ENCODE measurements around the gene RAB3C.

The RAB3C gene

DNA sequence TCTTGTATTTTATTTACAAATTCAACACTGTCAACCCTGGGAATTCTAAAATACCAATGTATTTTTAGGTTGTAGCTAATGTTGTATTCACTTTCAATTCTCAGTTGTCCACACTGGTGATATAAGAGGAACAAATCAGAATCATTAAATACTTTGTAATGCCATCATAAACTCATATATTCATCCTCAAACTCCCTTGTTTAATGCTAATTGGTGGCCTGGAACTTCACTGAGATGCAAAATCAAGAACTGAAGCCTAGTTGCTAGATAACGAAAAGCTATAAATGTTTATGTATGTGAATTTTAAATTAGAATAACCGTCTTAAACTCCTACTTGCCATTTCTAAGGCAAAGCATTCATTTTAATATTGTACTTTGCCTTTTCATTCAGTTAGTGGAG lies 274.7 kb downstream of the RAB3C start:
- in situ Hi-C loops (cut with HindIII; ENCODE audit: low sequenced_read_pairs), result no loop called here

DNA sequence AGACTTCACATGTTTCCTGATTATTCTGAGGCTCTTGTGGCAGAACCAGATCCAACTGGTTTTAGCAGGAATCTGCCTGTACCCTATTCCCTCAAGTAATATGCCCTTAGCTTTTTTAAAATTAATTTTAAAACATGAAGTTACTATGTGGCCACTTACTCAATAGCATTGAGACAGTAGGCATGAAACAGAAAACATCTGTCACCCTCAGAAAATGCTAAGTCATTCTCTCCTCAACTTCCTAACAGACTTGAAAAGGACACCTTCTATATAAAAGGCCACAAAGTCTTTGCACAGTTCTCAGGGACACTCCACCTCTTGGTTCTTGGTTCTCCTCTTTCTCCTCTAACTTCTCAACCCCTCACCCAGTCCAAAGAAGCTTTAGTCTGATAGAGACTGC lies 277.8 kb downstream of the RAB3C start:
- in situ Hi-C loops (cut with HindIII; ENCODE audit: low sequenced_read_pairs), result no loop called here

DNA sequence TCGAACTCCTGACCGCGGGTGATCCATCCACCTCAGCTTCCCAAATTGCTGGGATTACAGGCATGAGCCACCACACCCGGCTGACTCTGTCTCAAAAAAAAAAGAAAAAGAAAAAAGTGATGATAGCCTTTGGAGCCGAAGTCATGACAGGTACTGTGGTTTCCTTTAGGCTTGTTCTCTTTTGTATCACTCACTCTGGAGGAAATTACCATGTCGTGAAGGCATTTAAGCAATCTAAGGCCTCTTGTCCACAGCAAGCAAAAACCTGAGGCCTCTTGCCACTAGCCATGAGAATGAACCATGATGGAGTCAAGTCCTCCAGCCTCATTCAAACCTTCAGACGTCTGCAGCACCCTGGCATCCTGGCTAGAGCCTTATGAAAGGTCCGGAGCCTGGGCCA lies 286.1 kb downstream of the RAB3C start:
- in situ Hi-C loops (cut with HindIII; ENCODE audit: low sequenced_read_pairs), result no loop called here

DNA sequence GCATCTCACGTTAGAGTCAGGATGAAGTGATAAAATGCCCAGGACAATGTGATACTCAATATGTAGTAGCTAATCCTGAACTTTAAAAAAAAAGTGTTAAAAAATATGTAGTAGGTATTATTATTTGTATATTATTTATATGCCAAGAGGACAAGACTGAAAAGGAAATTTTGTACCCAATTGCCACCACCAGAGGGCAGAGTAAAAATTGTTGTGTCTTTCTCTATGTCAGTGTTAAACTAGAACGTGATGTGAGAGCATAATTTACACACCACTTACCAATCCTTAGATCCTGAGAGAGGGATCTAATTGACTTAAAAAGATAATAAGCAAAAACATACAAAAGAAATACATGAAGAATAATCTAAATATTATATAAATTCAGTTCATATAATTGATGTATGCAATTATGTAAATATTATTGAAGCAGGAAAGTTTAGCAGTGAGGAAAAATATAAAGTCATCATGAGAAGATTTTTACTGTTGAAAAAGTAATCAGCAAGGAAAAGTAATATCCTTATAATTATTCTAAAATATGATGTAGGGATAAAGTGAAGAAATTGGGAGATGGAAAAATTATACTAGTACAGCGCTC lies 288.9 kb downstream of the RAB3C start:
- in situ Hi-C loops (cut with HindIII; ENCODE audit: low sequenced_read_pairs), result no loop called here

DNA sequence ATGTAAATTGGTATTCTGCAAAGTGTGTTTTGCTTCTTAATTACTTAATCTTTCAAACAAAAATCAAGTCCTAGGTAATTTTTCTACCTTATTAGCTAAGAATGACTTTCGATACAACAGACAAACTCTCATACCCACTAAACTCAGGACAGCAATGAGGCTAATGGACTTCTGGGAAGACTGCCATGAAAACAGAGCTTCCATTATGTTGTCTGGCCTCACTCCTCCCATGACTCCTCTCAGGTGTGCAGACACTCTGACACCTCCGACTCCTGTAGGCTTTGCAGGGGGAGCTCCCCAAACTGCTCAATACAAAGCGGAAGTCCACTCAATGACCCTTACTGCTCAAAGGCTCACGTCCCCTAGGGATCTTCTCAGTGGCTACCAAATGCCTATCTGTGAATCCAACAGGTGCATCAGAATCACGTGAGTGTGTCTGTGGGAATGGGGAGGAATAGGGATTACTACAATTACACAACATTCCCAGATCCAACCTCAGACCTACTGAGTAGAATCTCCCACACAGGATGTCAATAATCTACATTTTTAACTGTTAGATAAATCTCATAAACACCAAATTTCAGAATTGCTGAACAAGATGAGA lies 289.9 kb downstream of the RAB3C start:
- in situ Hi-C loops (cut with HindIII; ENCODE audit: low sequenced_read_pairs), result no loop called here

DNA sequence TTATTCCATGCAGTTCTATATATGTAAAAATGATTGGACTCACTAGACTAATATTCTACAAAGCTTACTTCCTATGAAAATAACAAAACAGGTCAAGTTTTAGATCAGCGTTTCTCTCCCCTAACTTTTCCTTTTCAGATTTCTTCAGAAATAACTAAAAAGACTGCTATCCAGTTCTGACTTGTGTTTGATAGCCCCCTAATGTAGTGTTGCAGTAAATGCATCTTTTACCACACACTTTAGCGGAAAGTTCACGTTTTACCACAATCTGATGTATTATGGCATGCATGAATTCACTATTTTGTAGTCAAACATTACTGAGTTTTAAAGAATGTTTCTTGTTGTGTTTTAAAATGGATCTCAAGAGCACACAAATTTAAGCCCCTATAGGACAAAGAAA lies 292.7 kb downstream of the RAB3C start:
- in situ Hi-C loops (cut with HindIII; ENCODE audit: low sequenced_read_pairs), result no loop called here

DNA sequence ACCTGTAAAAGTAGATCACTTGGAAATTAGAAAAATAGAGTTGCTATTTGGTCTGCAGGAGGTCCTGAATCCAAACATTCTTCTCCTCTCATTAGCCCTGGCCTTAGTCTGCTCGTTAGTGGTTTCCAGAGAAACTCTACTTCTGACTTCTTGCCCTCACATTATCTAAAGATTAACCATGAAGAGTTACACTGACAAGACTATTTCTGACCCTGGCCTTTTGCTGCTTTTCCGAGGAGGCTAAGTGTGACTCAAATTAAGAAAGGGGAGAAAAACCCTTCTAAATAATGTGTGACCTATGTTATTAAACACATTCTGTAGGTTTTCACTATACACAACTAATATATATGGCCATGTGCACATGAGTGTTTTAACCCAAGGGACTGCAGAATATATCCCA lies 302.4 kb downstream of the RAB3C start:
- in situ Hi-C loops (cut with HindIII; ENCODE audit: low sequenced_read_pairs), result no loop called here

DNA sequence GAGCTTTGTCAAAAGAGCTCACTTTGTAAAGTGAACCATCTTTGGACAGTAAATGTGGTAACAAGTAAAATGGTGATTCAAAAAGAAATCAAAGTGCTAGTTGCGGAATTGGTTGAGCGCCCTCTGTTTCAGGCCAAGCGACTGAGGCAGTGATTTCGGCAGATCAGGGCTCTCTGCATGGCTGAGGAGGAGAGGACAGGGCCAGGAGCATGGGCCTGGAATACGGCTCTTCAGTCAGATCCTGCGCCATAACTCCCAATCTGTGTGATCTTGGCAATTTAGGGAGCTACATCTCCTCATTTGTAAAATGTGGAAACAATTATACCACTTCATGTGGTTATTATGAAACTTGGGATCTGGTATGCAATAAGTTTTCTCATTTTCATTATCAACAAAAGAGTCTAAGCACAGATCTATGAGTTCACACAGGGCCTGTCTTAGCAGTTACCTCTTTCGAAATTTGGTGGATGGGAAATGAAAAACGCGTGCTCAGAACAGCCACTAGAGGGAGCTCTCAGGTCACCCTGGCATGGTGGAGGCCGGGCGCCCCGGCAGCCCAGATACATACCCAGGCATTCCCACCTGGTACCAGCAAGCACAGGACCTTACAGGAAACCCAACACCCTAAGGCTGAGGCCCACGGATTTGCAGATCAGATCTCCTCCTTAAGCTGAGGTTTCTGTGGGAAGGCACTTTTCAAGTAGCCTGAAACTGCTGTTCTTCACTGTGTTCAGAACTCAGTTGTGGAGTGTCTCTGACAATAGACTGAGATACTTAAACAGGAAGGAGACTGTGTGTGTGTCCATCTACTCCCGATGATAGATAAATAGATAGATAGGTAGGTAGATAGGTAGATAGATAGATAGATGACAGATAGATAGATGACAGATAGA lies 303.7 kb downstream of the RAB3C start:
- in situ Hi-C loops (cut with HindIII; ENCODE audit: low sequenced_read_pairs), result no loop called here

DNA sequence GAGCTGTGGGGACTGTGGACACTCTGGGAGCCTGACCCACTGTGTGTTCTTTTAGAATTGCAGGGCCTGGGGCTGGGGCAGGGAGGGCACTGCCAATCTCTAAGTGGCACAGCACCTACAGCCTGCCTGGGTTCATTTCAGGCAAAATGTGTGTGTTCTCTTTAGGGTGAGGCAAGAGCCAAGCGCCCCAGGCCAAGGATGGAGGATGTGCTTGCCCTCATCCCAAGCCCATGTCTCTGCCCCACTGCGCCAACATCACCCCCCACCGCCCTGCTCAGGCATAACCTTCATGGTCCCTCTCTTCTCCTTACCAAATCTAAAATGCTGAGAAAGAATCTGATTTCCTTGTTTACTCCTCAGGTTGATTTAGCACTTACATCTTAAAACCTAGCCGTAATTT lies 304.4 kb downstream of the RAB3C start:
- in situ Hi-C loops (cut with HindIII; ENCODE audit: low sequenced_read_pairs), result no loop called here

DNA sequence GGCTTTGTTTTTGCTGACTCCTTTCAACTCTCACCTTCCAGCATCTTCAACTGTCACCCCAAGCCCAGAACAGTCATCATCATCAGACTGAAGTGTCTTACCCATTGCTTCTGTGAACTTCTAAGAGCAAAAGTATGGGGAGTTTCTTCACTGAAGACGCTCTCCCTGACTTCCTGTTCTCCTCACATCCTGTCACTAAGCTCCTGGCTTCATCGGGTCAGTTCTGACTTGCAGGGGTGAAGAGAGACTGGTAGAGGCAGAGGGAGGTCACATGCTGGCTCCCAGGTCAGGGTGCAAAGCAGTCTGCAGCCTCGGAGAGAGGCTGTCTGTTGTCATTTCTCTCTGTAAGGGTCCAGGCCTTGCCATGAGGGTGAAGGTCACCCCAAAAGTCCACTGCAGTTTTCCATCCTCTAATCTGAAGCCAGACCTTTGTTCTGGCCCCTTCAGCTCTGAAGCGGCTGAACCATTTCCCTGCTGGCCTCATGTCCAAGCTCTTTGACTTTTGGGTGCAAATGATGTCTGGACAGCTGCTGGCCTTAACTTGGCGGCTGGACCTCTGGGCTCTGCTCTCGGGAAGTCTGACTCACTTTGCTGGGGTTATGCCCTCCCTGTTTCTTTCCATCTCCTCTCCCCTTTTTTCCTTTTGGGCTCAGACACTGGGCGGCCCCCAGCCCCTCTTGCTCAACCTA lies 305.0 kb downstream of the RAB3C start:
- in situ Hi-C loops (cut with HindIII; ENCODE audit: low sequenced_read_pairs), result no loop called here

DNA sequence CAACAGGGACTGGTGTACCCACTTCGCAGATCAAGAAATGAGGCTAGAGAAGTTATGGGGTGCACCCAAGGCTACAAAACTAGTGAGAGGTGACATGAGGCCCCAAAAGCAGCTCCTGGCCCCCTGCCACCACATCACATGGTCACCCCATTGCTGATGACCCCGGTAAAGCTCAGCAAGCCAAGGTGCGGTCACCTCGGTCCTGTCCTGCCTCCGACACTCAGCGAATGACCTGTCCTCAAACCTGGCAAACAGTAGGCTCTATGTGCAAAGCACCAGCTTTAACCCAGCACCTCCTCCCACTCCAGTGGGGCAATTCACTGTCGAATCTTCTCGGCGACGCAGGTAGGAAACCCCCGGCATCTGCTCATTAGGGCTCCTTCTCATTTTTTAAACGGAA lies 307.4 kb downstream of the RAB3C start:
- in situ Hi-C loops (cut with HindIII; ENCODE audit: low sequenced_read_pairs), result no loop called here

DNA sequence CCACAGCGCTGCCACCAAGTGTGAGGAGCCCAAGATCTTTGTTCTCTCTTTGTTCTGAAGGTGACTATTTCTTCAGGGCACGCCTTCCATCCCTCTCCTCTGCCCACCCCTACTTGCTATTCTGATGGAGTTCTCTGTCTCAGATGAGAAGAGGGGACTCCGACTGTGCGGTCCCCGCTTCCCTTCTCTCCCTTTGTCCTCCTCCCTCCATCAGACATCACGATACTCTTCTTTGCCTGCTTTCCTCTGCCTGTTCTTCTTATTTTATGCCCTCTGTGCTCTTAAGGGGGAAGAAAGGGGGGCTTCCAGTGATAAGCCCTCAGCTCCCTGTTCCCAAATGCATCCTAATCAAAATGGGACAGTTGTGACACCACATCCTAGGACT lies 307.8 kb downstream of the RAB3C start:
- in situ Hi-C loops (cut with HindIII; ENCODE audit: low sequenced_read_pairs), result no loop called here

DNA sequence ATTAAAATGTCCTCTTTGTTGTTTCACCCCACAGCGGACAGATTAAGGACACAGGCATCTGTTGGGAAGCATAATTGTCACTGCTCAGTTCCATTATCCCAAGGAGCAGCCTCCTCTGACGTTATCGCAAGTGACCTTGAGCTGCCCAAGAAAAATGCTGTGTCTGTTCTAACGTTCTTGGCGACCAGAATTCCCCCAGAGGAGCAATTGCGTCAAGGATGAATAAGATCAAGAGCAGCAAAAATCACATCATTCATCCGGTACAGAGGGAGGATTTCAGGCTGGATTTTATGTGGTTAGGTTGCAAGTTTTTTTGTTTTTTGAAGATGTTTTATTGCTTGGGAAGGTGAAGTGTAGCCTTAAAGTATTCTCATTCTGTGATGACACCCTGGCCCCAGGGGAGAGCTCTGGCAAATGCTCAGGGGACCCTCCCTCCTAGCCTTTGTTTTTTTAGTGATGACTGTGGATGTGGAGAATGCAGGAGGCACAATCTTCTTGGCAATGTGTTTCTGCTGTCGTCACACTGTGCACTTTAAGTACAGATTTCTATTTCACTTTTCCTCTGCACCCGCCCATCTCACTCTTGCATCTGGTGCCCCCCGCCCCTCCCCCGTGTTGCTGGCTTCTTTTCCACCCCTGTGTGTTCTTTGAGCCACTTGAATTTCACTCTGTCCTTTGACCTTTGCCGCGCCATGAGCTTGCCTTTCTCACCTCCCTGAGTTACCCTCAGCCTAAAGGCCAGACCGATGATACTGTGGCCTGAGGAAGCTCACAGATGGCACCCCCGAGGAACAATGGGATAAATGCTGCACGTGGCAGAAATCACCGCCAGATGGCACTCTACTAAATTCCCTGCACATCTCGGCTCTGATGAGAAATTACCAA lies 308.5 kb downstream of the RAB3C start:
- in situ Hi-C loops (cut with HindIII; ENCODE audit: low sequenced_read_pairs), result no loop called here

DNA sequence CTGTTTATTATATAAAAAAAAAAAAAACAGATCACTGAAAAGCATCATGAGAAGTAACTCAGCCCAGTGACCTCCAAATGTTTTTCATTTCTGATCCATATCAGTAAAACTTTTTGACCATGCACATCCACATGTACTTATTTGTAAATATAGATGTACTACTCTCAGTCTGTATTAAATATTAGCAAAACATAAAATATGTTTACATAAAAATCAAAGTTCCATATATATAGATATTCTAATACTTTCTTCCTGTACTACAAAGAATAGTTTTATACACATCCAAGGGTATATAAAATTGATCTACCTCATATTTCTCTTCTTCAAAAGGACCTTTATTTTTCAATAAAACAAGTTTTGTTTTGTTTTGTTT lies 309.1 kb downstream of the RAB3C start:
- in situ Hi-C loops (cut with HindIII; ENCODE audit: low sequenced_read_pairs), result no loop called here

DNA sequence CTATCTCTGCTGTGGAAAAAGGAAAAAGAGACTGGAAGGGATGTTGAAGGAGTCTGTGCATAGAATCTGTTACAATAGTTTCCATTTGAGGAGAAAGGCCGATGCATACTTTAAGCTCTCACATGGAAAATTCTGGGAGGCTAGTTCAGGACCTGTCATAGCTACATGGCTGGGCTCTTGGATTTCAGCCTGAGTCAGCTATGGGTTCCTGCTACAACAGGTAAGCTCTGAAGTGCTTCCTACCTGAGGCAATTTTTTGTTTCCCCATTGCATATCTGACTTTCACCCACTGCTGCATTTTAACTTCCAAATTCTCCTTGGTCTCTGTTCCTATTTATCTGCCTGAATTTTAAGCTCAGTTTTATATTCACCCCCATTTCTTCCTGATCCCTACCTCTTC lies 310.7 kb downstream of the RAB3C start:
- in situ Hi-C loops (cut with HindIII; ENCODE audit: low sequenced_read_pairs), result no loop called here

DNA sequence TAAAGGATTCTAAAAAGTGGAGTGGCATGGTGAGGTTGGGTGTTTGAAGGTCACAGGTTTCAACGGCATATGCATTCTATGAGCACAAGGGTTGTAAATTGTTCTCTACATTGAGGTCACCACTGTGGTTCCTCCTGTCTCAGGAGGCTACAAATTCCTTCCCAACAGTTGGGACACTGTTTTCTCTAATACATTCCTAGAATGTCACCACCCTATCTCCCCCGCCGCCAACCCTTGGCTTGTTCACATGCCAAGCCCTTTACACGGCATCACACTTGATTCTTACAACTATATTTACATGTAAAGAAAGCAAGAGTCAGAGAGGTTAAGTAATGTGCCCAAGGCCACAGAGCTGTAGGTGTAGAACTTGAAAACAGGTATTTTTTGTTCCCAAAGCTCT lies 315.1 kb downstream of the RAB3C start:
- in situ Hi-C loops (cut with HindIII; ENCODE audit: low sequenced_read_pairs), result no loop called here

DNA sequence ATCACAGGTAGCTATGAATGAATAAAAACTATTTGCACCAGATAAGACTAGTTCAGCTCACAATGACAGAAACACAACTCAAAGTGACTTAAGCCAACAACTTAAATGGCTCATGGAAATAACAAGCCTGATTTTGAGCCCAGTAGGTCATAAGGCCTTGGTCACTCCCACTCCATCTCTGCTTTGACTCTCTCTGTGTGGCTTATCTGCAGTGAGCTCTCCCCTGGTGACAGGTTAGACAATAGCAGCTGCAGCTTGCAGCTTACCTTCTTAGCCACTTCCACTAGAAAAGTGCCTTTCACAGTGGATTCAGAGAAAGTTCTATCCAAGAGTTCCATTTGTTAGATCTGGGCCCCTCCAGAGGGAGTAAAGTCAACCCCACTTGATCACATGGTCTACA lies 315.7 kb downstream of the RAB3C start:
- in situ Hi-C loops (cut with HindIII; ENCODE audit: low sequenced_read_pairs), result no loop called here

DNA sequence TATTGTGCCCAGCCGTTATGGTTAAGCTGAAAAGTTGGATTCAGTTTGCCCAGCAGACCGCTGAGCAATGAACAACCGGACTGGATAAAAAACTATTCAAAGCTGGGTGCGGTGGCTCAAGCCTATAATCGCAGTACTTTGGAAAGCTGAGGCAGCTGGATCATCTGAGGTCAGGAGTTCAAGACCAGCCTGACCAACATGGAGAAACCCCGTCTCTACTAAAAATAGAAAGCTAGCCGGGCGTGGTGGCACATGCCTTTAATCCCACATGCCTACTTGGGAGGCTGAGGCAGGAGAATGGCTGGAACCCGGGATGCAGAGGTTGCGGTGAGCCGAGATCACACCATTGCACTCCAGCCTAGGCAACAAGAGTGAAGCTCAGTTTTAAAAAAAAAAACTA lies 318.4 kb downstream of the RAB3C start:
- in situ Hi-C loops (cut with HindIII; ENCODE audit: low sequenced_read_pairs), result no loop called here

DNA sequence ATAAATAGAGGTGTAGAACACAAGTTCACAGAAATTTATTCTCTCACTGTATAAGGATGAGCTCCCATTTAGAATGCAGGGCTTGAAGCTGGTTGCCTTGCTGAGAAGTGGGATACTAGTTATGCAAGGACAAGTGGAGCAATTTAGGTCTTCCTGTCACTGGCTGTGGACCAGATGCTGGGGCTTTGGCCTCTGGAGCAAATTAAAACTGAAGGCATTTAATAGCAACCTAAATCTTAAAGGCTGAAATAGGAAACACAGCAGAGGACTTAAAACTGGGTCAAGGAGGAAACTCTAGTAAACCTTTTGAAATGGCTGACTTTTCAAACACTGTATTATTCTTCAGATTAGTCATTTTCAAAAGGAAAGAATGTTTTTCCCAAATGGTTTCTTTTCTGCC lies 319.4 kb downstream of the RAB3C start:
- in situ Hi-C loops (cut with HindIII; ENCODE audit: low sequenced_read_pairs), result no loop called here

DNA sequence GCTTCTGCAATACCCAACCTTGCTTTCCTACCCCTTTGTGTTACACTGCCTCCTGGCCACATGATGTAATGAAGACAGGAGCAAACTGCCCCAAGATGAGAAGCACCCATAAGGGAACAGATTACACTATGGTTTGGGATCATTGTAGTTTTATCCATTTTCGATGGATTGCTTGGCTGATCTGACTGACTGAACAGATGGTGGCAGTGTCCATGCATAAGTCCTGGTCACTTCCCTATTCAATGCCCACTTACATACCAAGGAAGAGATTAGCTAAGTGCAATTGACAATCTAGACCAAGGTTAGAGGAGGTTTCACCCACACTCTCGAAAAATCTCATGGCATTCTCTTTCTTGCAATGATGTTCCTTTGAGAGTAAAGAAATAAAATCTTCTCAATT lies 319.9 kb downstream of the RAB3C start:
- in situ Hi-C loops (cut with HindIII; ENCODE audit: low sequenced_read_pairs), result no loop called here

DNA sequence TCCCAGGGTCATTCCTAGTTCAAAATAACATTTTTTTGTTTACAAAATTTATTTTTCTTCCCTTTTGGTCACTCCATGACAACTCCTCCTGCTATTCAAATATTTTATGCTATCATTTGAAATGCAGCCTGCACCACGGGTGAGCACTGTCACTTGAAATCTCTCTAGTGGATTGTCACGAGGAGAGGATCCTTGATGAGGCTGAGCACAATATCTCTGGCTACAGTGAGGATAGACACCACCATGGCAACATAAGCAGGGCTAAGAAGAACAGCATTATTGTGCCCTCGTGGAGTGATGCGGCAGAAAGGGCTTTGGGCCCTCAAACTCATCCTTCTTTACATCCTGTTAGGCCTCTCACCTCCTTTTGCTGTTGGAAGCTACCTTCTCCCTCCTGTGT lies 321.9 kb downstream of the RAB3C start:
- in situ Hi-C loops (cut with HindIII; ENCODE audit: low sequenced_read_pairs), result no loop called here
